ENCODE results near the gene CADM2.

CADM2 gene

GRCh38 chr3:85574006-85574705 lies 615.4 kb downstream of the CADM2 start:
- H3K9ac ChIP-seq (ENCODE audit: low read length), result no peak overlapping the region
- no peaks in the 10 kb centered on the region for H3K27me3 ChIP-seq (ENCODE audit: control insufficient read depth, insufficient read depth, low read length)
- H3K27ac ChIP-seq (ENCODE audit: low read depth, low read length), result no peak overlapping the region
- no peaks in the 10 kb centered on the region for H3K36me3 ChIP-seq (ENCODE audit: control insufficient read depth, insufficient read depth, low read length)
- H3K4me1 ChIP-seq (ENCODE audit: control insufficient read depth, insufficient read depth, low read length), result no peaks in the 10 kb centered on the region
- no peak overlapping the region for H3K4me3 ChIP-seq (ENCODE audit: low read length)

DNA sequence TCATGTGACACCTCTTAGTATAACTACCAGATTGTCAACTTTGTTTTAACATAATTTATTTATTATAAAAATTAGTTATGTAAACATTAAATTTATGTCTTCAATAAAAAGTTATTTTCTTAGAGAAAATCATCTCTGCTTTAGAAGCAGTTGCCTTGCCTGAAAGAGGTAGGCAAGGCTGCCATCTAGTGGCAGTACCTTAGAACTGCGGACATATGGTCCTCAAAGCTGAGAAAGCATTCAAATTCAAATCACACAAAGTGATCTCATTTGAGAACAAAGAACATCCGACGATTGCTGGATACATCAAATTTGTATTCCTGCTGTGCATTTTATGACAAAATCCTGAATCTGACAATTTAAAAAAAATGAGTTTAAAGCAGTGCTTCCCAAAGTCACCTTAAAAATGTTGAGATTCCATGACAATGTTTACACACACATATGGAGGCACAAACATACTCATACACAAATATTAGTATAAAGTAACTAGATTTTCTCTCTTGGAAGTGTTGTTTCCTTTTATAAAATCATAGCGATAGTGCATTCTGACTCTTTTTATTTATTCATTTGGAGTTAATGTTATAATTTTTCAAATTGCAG lies 617.4 kb downstream of the CADM2 start:
- H3K4me3 ChIP-seq (ENCODE audit: low read length), result no peak overlapping the region
- no peaks in the 10 kb centered on the region for H3K27me3 ChIP-seq (ENCODE audit: control insufficient read depth, insufficient read depth, low read length)
- H3K36me3 ChIP-seq (ENCODE audit: control insufficient read depth, insufficient read depth, low read length), result no peaks in the 10 kb centered on the region
- no peak overlapping the region for H3K27ac ChIP-seq (ENCODE audit: low read depth, low read length)
- no peak overlapping the region for H3K9ac ChIP-seq (ENCODE audit: low read length)
- H3K4me1 ChIP-seq (ENCODE audit: control insufficient read depth, insufficient read depth, low read length), result no peaks in the 10 kb centered on the region

DNA sequence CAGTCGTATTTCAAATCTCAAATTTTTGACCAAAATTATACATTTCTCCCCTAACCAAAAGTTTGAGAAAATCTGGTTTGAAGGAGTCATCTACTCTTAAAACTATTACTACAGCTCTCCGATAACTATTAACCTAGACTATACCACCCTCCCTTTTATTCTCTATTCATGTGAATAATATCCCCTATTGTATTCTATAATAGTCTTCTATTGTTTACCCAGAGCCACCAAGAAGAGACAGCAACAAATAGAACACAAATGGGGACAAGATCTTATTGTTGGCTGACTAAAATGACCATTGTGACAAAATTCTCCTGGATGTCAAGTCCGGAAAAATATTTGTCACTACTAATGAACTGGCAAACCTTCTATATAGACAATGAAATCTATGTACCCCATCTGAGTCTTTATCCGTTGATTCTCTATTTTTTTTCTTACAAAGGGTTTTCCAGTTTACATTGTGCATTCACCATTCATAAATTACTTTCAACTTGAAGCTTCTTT lies 618.0 kb downstream of the CADM2 start:
- no peak overlapping the region for H3K9ac ChIP-seq (ENCODE audit: low read length)
- no peak overlapping the region for H3K4me3 ChIP-seq (ENCODE audit: low read length)
- H3K4me1 ChIP-seq (ENCODE audit: control insufficient read depth, insufficient read depth, low read length), result no peaks in the 10 kb centered on the region
- no peak overlapping the region for H3K27ac ChIP-seq (ENCODE audit: low read depth, low read length)
- H3K27me3 ChIP-seq (ENCODE audit: control insufficient read depth, insufficient read depth, low read length), result no peaks in the 10 kb centered on the region
- no peaks in the 10 kb centered on the region for H3K36me3 ChIP-seq (ENCODE audit: control insufficient read depth, insufficient read depth, low read length)

DNA sequence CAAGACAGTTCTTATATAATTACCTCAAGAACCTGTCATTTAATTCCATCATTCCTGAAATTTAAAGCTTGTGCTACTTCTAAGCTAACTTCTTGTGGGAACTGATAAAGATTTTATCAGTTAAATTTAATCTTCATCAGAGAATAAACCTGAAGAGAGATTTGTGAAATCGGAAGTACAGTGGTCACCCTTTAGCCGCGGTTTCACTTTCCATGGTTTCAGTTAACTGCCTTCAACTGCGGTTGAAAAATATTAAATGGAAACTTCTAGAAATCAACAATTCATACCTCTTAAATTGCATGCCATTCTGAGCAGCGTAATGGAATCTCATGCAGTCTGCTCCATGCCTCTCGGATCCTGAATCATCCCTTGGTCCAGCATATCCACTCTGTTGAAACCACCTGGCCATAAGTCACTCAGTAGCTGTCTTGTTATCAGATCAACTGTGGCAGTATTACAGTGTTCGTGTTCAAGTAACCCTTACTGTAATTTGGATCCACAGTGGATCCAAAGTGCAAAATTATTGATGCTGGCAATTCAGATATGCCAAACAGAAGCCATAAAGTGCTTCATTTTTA lies 626.1 kb downstream of the CADM2 start:
- Histone ChIP-seq H3K4me1 (ENCODE audit: control insufficient read depth, insufficient read depth, low read length) (no peaks in the 10 kb centered on the region), H3K9ac (ENCODE audit: low read length) (no peak overlapping the region), H3K27me3 (ENCODE audit: control insufficient read depth, insufficient read depth, low read length) (no peaks in the 10 kb centered on the region), H3K36me3 (ENCODE audit: control insufficient read depth, insufficient read depth, low read length) (no peaks in the 10 kb centered on the region), H3K27ac (ENCODE audit: low read depth, low read length) (no peak overlapping the region), H3K4me3 (ENCODE audit: low read length) (no peak overlapping the region)

GRCh38 chr3:85586018-85586417 lies 627.2 kb downstream of the CADM2 start:
- Histone ChIP-seq H3K4me3 (ENCODE audit: low read length) (no peak overlapping the region), H3K27me3 (ENCODE audit: control insufficient read depth, insufficient read depth, low read length) (no peaks in the 10 kb centered on the region), H3K4me1 (ENCODE audit: control insufficient read depth, insufficient read depth, low read length) (no peaks in the 10 kb centered on the region), H3K9ac (ENCODE audit: low read length) (no peak overlapping the region), H3K36me3 (ENCODE audit: control insufficient read depth, insufficient read depth, low read length) (no peaks in the 10 kb centered on the region), H3K27ac (ENCODE audit: low read depth, low read length) (no peak overlapping the region)

DNA sequence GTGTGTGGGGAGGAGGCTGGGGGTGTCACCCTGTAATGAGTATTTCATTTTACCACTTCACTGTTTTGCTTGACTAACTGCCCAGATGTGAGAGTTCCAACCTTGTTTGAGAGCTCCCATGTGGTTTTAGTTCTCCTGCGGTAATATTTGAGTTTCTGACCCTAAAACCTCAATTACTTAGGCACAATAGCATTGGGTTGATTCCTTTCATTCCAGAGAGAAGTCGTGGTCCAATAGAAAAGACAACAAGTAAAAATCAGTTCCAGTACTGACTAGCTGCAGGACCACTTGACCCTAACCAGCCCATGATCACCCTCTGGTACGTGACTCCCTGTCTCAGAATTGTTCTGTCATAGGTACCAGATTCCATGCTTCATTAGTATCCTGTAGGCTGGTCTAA lies 630.4 kb downstream of the CADM2 start:
- no peaks in the 10 kb centered on the region for H3K27me3 ChIP-seq (ENCODE audit: control insufficient read depth, insufficient read depth, low read length)
- no peaks in the 10 kb centered on the region for H3K36me3 ChIP-seq (ENCODE audit: control insufficient read depth, insufficient read depth, low read length)
- H3K4me3 ChIP-seq (ENCODE audit: low read length), result no peak overlapping the region
- no peaks in the 10 kb centered on the region for H3K4me1 ChIP-seq (ENCODE audit: control insufficient read depth, insufficient read depth, low read length)
- H3K9ac ChIP-seq (ENCODE audit: low read length), result no peak overlapping the region
- H3K27ac ChIP-seq (ENCODE audit: low read depth, low read length), result no peak overlapping the region

DNA sequence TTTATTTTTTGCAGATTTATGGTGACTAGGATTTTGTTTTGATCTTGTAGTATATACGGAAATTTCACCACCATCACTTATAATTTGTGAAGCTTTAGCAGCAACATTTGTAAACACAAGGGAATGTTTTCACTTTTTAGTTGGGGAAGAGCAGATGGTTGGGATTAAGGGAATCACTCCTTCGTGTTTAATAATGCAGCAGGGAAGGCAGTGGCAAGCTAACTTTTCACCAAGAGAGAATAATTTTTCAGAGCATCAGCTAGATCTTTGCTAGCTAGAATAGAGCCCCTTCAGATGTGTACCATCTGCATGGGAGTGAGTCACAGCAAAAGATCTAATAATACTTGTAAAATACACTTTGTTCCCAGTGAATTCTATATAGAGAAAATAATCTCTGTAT lies 632.7 kb downstream of the CADM2 start:
- Histone ChIP-seq H3K27me3 (ENCODE audit: control insufficient read depth, insufficient read depth, low read length) (no peaks in the 10 kb centered on the region), H3K4me1 (ENCODE audit: control insufficient read depth, insufficient read depth, low read length) (no peaks in the 10 kb centered on the region), H3K9ac (ENCODE audit: low read length) (no peak overlapping the region), H3K27ac (ENCODE audit: low read depth, low read length) (no peak overlapping the region), H3K36me3 (ENCODE audit: control insufficient read depth, insufficient read depth, low read length) (no peaks in the 10 kb centered on the region), H3K4me3 (ENCODE audit: low read length) (no peak overlapping the region)

- Histone ChIP-seq H3K27me3 (ENCODE audit: control insufficient read depth, insufficient read depth, low read length) (no peaks in the 10 kb centered on the region), H3K36me3 (ENCODE audit: control insufficient read depth, insufficient read depth, low read length) (no peaks in the 10 kb centered on the region), H3K9ac (ENCODE audit: low read length) (no peak overlapping the region), H3K27ac (ENCODE audit: low read depth, low read length) (no peak overlapping the region), H3K4me3 (ENCODE audit: low read length) (no peak overlapping the region), H3K4me1 (ENCODE audit: control insufficient read depth, insufficient read depth, low read length) (no peaks in the 10 kb centered on the region)
These were observed 633.5 kb downstream of the CADM2 start for GRCh38 chr3:85592256-85592655.

- H3K9ac ChIP-seq (ENCODE audit: low read length), result no peak overlapping the region
- H3K4me3 ChIP-seq (ENCODE audit: low read length), result no peak overlapping the region
- no peak overlapping the region for H3K27ac ChIP-seq (ENCODE audit: low read depth, low read length)
- H3K36me3 ChIP-seq (ENCODE audit: control insufficient read depth, insufficient read depth, low read length), result no peaks in the 10 kb centered on the region
- no peaks in the 10 kb centered on the region for H3K4me1 ChIP-seq (ENCODE audit: control insufficient read depth, insufficient read depth, low read length)
- H3K27me3 ChIP-seq (ENCODE audit: control insufficient read depth, insufficient read depth, low read length), result no peaks in the 10 kb centered on the region
These were observed 635.9 kb downstream of the CADM2 start for GRCh38 chr3:85594676-85595075.

DNA sequence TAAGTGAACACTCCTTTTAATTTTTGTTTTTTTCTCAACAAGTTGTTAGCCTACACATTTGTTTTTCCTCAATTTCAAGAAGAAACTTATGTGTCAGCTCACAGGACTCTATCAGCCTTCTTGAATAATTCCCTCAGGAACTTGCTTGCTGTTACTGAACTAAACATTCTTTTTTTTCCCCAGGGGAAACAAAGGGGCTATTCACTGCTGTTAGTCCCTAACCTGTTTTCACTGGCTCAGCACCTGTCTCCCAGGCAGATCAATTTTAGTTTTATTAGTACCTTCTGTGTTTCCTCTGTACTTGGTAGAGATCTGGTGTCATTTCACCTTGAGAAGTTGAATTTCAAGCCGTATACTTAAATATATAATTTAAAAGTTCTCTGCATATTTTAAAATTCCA lies 644.6 kb downstream of the CADM2 start:
- H3K27ac ChIP-seq (ENCODE audit: low read depth, low read length), result no peak overlapping the region
- no peak overlapping the region for H3K4me3 ChIP-seq (ENCODE audit: low read length)
- no peak overlapping the region for H3K9ac ChIP-seq (ENCODE audit: low read length)
- no peaks in the 10 kb centered on the region for H3K4me1 ChIP-seq (ENCODE audit: control insufficient read depth, insufficient read depth, low read length)
- no peaks in the 10 kb centered on the region for H3K27me3 ChIP-seq (ENCODE audit: control insufficient read depth, insufficient read depth, low read length)
- no peaks in the 10 kb centered on the region for H3K36me3 ChIP-seq (ENCODE audit: control insufficient read depth, insufficient read depth, low read length)

DNA sequence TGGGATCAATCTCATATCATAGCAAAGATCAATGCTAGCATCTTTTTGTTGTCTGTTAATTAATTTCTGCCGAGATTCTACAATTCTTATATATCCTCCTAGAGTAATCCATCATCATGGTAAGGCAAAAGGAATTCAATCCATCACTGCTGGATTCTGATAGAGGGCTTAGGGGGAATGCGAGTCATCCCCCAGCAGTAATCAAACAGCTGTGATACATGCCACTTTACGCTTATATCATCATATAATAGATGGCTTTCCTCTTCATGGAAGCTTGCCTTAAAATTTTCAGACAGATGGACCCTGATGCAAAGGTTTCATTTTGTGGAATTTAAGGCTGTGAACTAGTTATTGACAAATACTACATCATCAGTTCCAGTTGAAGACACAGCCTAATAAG lies 645.9 kb downstream of the CADM2 start:
- H3K27ac ChIP-seq (ENCODE audit: low read depth, low read length), result no peak overlapping the region
- no peak overlapping the region for H3K9ac ChIP-seq (ENCODE audit: low read length)
- H3K36me3 ChIP-seq (ENCODE audit: control insufficient read depth, insufficient read depth, low read length), result no peaks in the 10 kb centered on the region
- H3K4me1 ChIP-seq (ENCODE audit: control insufficient read depth, insufficient read depth, low read length), result no peaks in the 10 kb centered on the region
- no peak overlapping the region for H3K4me3 ChIP-seq (ENCODE audit: low read length)
- no peaks in the 10 kb centered on the region for H3K27me3 ChIP-seq (ENCODE audit: control insufficient read depth, insufficient read depth, low read length)

GRCh38 chr3:85605066-85605465 lies 646.3 kb downstream of the CADM2 start:
- H3K36me3 ChIP-seq (ENCODE audit: control insufficient read depth, insufficient read depth, low read length), result no peaks in the 10 kb centered on the region
- no peak overlapping the region for H3K27ac ChIP-seq (ENCODE audit: low read depth, low read length)
- H3K4me1 ChIP-seq (ENCODE audit: control insufficient read depth, insufficient read depth, low read length), result no peaks in the 10 kb centered on the region
- no peak overlapping the region for H3K4me3 ChIP-seq (ENCODE audit: low read length)
- no peak overlapping the region for H3K9ac ChIP-seq (ENCODE audit: low read length)
- no peaks in the 10 kb centered on the region for H3K27me3 ChIP-seq (ENCODE audit: control insufficient read depth, insufficient read depth, low read length)

GRCh38 chr3:85626662-85627061 lies 667.9 kb downstream of the CADM2 start:
- Histone ChIP-seq H3K27me3 (ENCODE audit: control insufficient read depth, insufficient read depth, low read length) (no peaks in the 10 kb centered on the region), H3K4me3 (ENCODE audit: low read length) (no peak overlapping the region), H3K27ac (ENCODE audit: low read depth, low read length) (no peak overlapping the region), H3K9ac (ENCODE audit: low read length) (no peak overlapping the region), H3K36me3 (ENCODE audit: control insufficient read depth, insufficient read depth, low read length) (no peaks in the 10 kb centered on the region), H3K4me1 (ENCODE audit: control insufficient read depth, insufficient read depth, low read length) (no peaks in the 10 kb centered on the region)
